Neural progenitor cell (in vitro differentiated cells): ENCODE data around the gene COL26A1. TPM values are rescaled to one million over a fixed set of nuclear protein-coding genes. Genes with fewer than 3 reads are reported as not detected.

Source experiments
- DNase-seq: peaks from one replicate; pipeline ENCODE4 v3.0.0-alpha.2; 2016; ENCODE audit warnings: low spot score
- H2AFZ ChIP-seq: fragments of 200-600 bp; sonication (generic); replicated peaks from 2 replicates; pipeline ENCODE4 v1.6.1; 2016; ENCODE audit warnings: antibody characterized with exemption
- H3F3A ChIP-seq: fragments of 200-600 bp; sonication (generic); 2 replicates; pipeline ENCODE4 v1.6.1; 2016; ENCODE audit warnings: antibody characterized with exemption, low read depth
- H3K27ac ChIP-seq: fragments of 200-600 bp; sonication (generic); 2 replicates; pipeline ENCODE4 v1.5.1; 2016; ENCODE audit warnings: mild to moderate bottlenecking
- H3K27me3 ChIP-seq: fragments of 200-600 bp; sonication (generic); 2 replicates; pipeline ENCODE4 v1.6.1; 2016; ENCODE audit warnings: mild to moderate bottlenecking, moderate library complexity
- H3K36me3 ChIP-seq: fragments of 200-600 bp; sonication (generic); 2 replicates; pipeline ENCODE4 v1.5.1; 2016
- H3K4me1 ChIP-seq: fragments of 200-600 bp; sonication (generic); 2 replicates; pipeline ENCODE4 v1.6.1; 2016; ENCODE audit warnings: mixed run types
- H3K4me2 ChIP-seq: fragments of 200-600 bp; sonication (generic); 2 replicates; pipeline ENCODE4 v1.6.1; 2016
- H3K4me3 ChIP-seq: fragments of 200-600 bp; sonication (generic); 2 replicates; pipeline ENCODE4 v1.5.1; 2016
- H3K79me2 ChIP-seq: fragments of 200-600 bp; sonication (generic); 2 replicates; pipeline ENCODE4 v1.6.1; 2016; ENCODE audit warnings: low read depth
- H3K9ac ChIP-seq: fragments of 200-600 bp; sonication (generic); 2 replicates; pipeline ENCODE4 v1.6.1; 2016
- H3K9me3 ChIP-seq: fragments of 200-600 bp; sonication (generic); 2 replicates; pipeline ENCODE4 v1.5.1; 2016; ENCODE audit warnings: low read depth
- H4K20me1 ChIP-seq: fragments of 200-600 bp; sonication (generic); 2 replicates; pipeline ENCODE4 v1.6.1; 2016; ENCODE audit warnings: low read depth
- H3K27ac Mint-ChIP-seq: 3 replicates; pipeline ENCODE4 v1.8.0; 2021; ENCODE audit warnings: mixed read lengths
- H3K27me3 Mint-ChIP-seq: 2 replicates; pipeline ENCODE4 v1.8.0; 2022; ENCODE audit warnings: low read depth, mild to moderate bottlenecking, inconsistent platforms, moderate library complexity, mixed read lengths; ENCODE audit not compliant: insufficient read depth
- H3K36me3 Mint-ChIP-seq: 3 replicates; pipeline ENCODE4 v1.8.0; 2021; ENCODE audit warnings: mixed read lengths
- H3K4me1 Mint-ChIP-seq: 3 replicates; pipeline ENCODE4 v1.8.0; 2021; ENCODE audit warnings: mixed read lengths
- H3K4me3 Mint-ChIP-seq: 3 replicates; pipeline ENCODE4 v1.8.0; 2021; ENCODE audit warnings: mild to moderate bottlenecking, moderate library complexity, mixed read lengths
- H3K9me3 Mint-ChIP-seq: 3 replicates; pipeline ENCODE4 v1.8.0; 2020; ENCODE audit warnings: mixed read lengths
- CTCF ChIP-seq: fragments of 200-600 bp; sonication (generic); IDR thresholded peaks from 2 replicates; pipeline ENCODE4 v1.5.1; 2017; ENCODE audit warnings: antibody characterized with exemption, mild to moderate bottlenecking
- EZH2 ChIP-seq: fragments of 200-600 bp; sonication (generic); IDR thresholded peaks from 2 replicates; pipeline ENCODE4 v1.6.1; 2017; ENCODE audit warnings: antibody characterized with exemption, mild to moderate bottlenecking, moderate library complexity
- EZH2phosphoT487 ChIP-seq: fragments of 200-600 bp; sonication (generic); IDR thresholded peaks from 2 replicates; pipeline ENCODE4 v1.6.1; 2017; ENCODE audit warnings: antibody characterized with exemption
- total RNA-seq: library from RNA; depleted of rRNA; stranded (reverse); fragments of >200 nt; gene quantifications from 2 replicates; pipeline ENCODE4 v1.2.3, GENCODE V29; 2015; ENCODE audit warnings: low replicate concordance

COL26A1 gene
- total RNA-seq, 1 donor from 2014 or later, result 26.7 TPM

DNA sequence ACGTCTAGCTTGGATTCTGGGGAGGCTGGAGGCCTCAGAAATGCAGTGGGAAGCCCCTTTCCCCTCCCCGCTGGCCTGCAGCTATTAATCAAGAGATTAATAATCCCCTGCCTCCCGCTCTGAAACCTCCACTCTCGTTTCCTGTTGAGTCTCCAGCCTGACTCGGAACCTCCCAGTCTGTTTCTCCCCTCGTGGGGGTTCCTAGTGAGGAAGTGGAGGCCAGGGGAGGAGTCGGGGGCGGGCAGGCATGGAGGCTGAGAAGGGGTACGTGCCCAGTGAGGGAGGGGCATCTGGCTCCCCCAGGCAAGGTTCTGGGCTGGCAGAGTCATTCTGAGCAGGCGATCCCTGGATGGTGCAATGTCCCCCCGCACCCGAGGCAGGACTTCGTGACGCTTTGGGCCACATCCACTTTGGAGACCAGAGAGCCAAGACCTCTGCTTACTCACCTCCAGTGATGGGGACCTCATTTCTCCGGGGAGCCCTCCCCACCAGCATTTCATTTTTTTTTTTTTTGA, 73.6 kb downstream of the COL26A1 start:
- H3K4me3 Mint-ChIP-seq, result no peak overlapping the region
- Histone ChIP-seq H4K20me1 (peaks cover 10% of the 10 kb centered on the region), H3K9ac (no peak overlapping the region), H3K4me3 (no peak overlapping the region), H3K27me3 (no peaks in the 10 kb centered on the region), H3K36me3 (no peaks in the 10 kb centered on the region), H2AFZ (no peak overlapping the region), H3K9me3 (no peaks in the 10 kb centered on the region), H3K4me2 (peak overlapping the region; percentile 27), H3F3A (peaks cover 5% of the 10 kb centered on the region), H3K4me1 (peaks cover 17% of the 10 kb centered on the region), H3K27ac (no peak overlapping the region), H3K79me2 (no peaks in the 10 kb centered on the region)
- DNase-seq, result no peak
- TF ChIP-seq EZH2, result no peak
- TF ChIP-seq CTCF, result no peak
- TF ChIP-seq EZH2phosphoT487, result no peak
- no peak overlapping the region for H3K27ac Mint-ChIP-seq
- H3K27me3 Mint-ChIP-seq, result peaks cover 6% of the 10 kb centered on the region
- peaks cover 6% of the 10 kb centered on the region for H3K36me3 Mint-ChIP-seq
- no peaks in the 10 kb centered on the region for H3K9me3 Mint-ChIP-seq
- peaks cover 24% of the 10 kb centered on the region for H3K4me1 Mint-ChIP-seq

DNA sequence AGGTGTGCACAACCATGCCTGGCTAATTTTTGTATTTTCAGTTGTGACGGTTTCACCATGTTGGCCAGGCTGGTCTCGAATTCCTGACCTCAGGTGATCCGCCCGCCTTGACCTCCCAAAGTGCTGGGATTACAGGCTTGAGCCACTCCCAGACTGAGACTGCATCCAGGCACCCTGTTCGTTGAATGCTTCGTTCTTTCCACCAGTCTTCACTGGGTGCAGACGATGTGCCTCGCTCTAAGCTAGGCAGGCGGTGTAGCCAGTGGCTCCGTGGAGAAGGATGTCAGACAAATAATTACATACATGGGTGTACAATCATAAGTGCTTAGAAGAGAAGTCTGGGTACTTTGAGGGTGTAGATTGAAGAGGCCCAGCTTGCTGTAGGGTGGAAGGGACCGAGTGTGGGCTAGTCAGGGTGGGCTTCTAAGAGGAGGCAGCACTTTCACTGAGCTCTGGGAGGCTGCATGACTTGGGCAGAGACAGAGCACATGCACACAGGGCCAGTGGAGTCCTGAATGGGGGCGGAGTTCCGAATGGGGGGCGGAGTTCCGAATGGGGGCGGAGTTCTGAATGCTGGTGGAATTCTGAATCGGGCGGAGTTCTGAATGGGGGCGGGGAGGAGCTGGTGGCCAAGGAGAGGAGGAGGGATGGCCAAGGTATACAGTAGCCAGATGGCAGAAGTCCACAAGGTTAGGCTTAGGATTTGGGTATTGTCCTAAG, 74.3 kb downstream of the COL26A1 start:
- Histone ChIP-seq H3K4me2 (no peak overlapping the region), H4K20me1 (peaks cover 16% of the 10 kb centered on the region), H3K4me3 (no peak overlapping the region), H3K9me3 (no peaks in the 10 kb centered on the region), H3K9ac (no peak overlapping the region), H3K27me3 (no peaks in the 10 kb centered on the region), H3F3A (peaks cover 5% of the 10 kb centered on the region), H3K4me1 (peaks cover 17% of the 10 kb centered on the region), H3K79me2 (no peaks in the 10 kb centered on the region), H2AFZ (no peak overlapping the region), H3K36me3 (no peaks in the 10 kb centered on the region), H3K27ac (no peak overlapping the region)
- Mint-ChIP-seq H3K4me1 (peaks cover 24% of the 10 kb centered on the region), H3K27ac (no peak overlapping the region), H3K9me3 (no peaks in the 10 kb centered on the region), H3K4me3 (peak overlapping the region; percentile 1), H3K36me3 (peaks cover 6% of the 10 kb centered on the region), H3K27me3 (peaks cover 6% of the 10 kb centered on the region)
- no peak for TF ChIP-seq EZH2
- TF ChIP-seq EZH2phosphoT487, result no peak
- no peak for TF ChIP-seq CTCF
- DNase-seq, result peak; percentile 65

GRCh38 chr7:101441890-101442289, 79.2 kb downstream of the COL26A1 start:
- no peak overlapping the region for H3K27ac ChIP-seq
- no peak overlapping the region for H3K4me3 ChIP-seq
- no peaks in the 10 kb centered on the region for H3K9me3 ChIP-seq
- Mint-ChIP-seq H3K27me3 (peaks cover 6% of the 10 kb centered on the region), H3K36me3 (no peaks in the 10 kb centered on the region), H3K9me3 (no peaks in the 10 kb centered on the region), H3K4me3 (no peak overlapping the region), H3K4me1 (peaks cover 10% of the 10 kb centered on the region), H3K27ac (no peak overlapping the region)
- H4K20me1 ChIP-seq, result peaks cover 7% of the 10 kb centered on the region
- peaks cover 3% of the 10 kb centered on the region for H3F3A ChIP-seq
- H3K36me3 ChIP-seq, result no peaks in the 10 kb centered on the region
- H3K79me2 ChIP-seq, result no peaks in the 10 kb centered on the region
- TF ChIP-seq CTCF (no peak), EZH2 (no peak), EZH2phosphoT487 (no peak)
- no peak for DNase-seq
- no peak overlapping the region for H2AFZ ChIP-seq
- H3K4me1 ChIP-seq, result peaks cover under 1% of the 10 kb centered on the region
- H3K27me3 ChIP-seq, result no peaks in the 10 kb centered on the region
- H3K4me2 ChIP-seq, result no peak overlapping the region
- H3K9ac ChIP-seq, result no peak overlapping the region
